NCI-H460 (cell line): ENCODE data around the gene ANKRD9. TPM values are rescaled to one million over a fixed set of nuclear protein-coding genes. Genes with fewer than 3 reads are reported as not detected.

Experiments
- DNase-seq: peaks from one replicate; pipeline ENCODE4 v3.0.0-alpha.2; 2016; ENCODE audit warnings: low read depth; ENCODE audit errors: extremely low read depth
- total RNA-seq: library from RNA; depleted of rRNA; stranded (reverse); fragments of >200 nt; shearing (Covaris generic); gene quantifications from 2 replicates; pipeline ENCODE4 v1.2.3, GENCODE V29; 2014

The ANKRD9 gene
- total RNA-seq, 1 experiment from 2014 or later, result 13.0 TPM

GRCh38 chr14:102500713-102501112, 8.9 kb downstream of the ANKRD9 start:
- DNase-seq, result no peak

GRCh38 chr14:102500158-102500662, 9.4 kb downstream of the ANKRD9 start:
- no peak for DNase-seq

- no peak for DNase-seq
Observed at GRCh38 chr14:102499401-102500157, 10.0 kb downstream of the ANKRD9 start.

GRCh38 chr14:102498678-102499265, 10.8 kb downstream of the ANKRD9 start:
- no peak for DNase-seq

- no peak for DNase-seq
Observed at GRCh38 chr14:102497998-102498677, 11.4 kb downstream of the ANKRD9 start.

GRCh38 chr14:102496958-102497744, 12.4 kb downstream of the ANKRD9 start:
- DNase-seq, result no peak

- no peak for DNase-seq
Observed at GRCh38 chr14:102496331-102496691, 13.3 kb downstream of the ANKRD9 start.

- DNase-seq, result no peak
Observed at GRCh38 chr14:102495491-102496330, 13.9 kb downstream of the ANKRD9 start.

GRCh38 chr14:102493585-102493984, 16.0 kb downstream of the ANKRD9 start:
- DNase-seq, result no peak

- DNase-seq, result no peak
Observed at GRCh38 chr14:102493096-102493495, 16.5 kb downstream of the ANKRD9 start.

- no peak for DNase-seq
Observed at GRCh38 chr14:102492531-102492910, 17.1 kb downstream of the ANKRD9 start.

GRCh38 chr14:102491786-102492530, 17.6 kb downstream of the ANKRD9 start:
- no peak for DNase-seq

GRCh38 chr14:102491366-102491765, 18.2 kb downstream of the ANKRD9 start:
- DNase-seq, result no peak

GRCh38 chr14:102490456-102490855, 19.1 kb downstream of the ANKRD9 start:
- no peak for DNase-seq

GRCh38 chr14:102487204-102487577, 22.4 kb downstream of the ANKRD9 start:
- DNase-seq, result no peak

GRCh38 chr14:102486513-102487203, 22.9 kb downstream of the ANKRD9 start:
- DNase-seq, result no peak

- DNase-seq, result no peak
Observed at GRCh38 chr14:102485693-102486512, 23.7 kb downstream of the ANKRD9 start.

GRCh38 chr14:102484316-102484715, 25.3 kb downstream of the ANKRD9 start:
- no peak for DNase-seq
